Measurements from ENCODE around the gene TMIGD3.
"Not testable (repeated sequence)": the region's sequence is repeated elsewhere in the genome, so short reads cannot be mapped to it uniquely, and the experiment has no call there.

The TMIGD3 gene

GRCh38 chr1:111503585-111504060, at the start of gene TMIGD3, which contains the start of gene ADORA3:
TMIGD3 (minus strand) TSS chr1:111503633; CDS start chr1:111503354, 279 bp downstream.
ADORA3 (minus strand) TSS chr1:111503633; CDS start chr1:111503354, 279 bp downstream.
- no peak for DNase-seq

- DNase-seq, result peak; percentile 91
Measured at GRCh38 chr1:111553196-111553595, 49.8 kb upstream of the TMIGD3 start.

GRCh38 chr1:111552587-111552986, 49.2 kb upstream of the TMIGD3 start:
- no peak for DNase-seq

GRCh38 chr1:111551623-111552411, 48.4 kb upstream of the TMIGD3 start:
- DNase-seq, result no peak

- DNase-seq, result not testable (repeated sequence)
Measured at GRCh38 chr1:111547786-111548185, 44.4 kb upstream of the TMIGD3 start.

GRCh38 chr1:111542187-111542586, 38.8 kb upstream of the TMIGD3 start:
- DNase-seq, result no peak

GRCh38 chr1:111541721-111542120, 38.3 kb upstream of the TMIGD3 start:
- DNase-seq, result peak; percentile 36

- no peak for DNase-seq
Measured at GRCh38 chr1:111540928-111541327, 37.5 kb upstream of the TMIGD3 start.

- DNase-seq, result peak; percentile 86
Measured at GRCh38 chr1:111538343-111539025, 35.1 kb upstream of the TMIGD3 start.

GRCh38 chr1:111535256-111536191, 32.1 kb upstream of the TMIGD3 start:
- no peak for DNase-seq

- no peak for DNase-seq
Measured at GRCh38 chr1:111520053-111520452, 16.6 kb upstream of the TMIGD3 start.

GRCh38 chr1:111517469-111518225, 14.2 kb upstream of the TMIGD3 start:
- no peak for DNase-seq

- DNase-seq, result peak; percentile 60
Measured at GRCh38 chr1:111516005-111516535, 12.6 kb upstream of the TMIGD3 start.

GRCh38 chr1:111515291-111516004, 12.0 kb upstream of the TMIGD3 start:
- DNase-seq, result peak; percentile 13

GRCh38 chr1:111513410-111514020, 10.1 kb upstream of the TMIGD3 start:
- DNase-seq, result no peak

GRCh38 chr1:111512931-111513330, 9.5 kb upstream of the TMIGD3 start:
- DNase-seq, result no peak

- no peak for DNase-seq
Measured at GRCh38 chr1:111512132-111512889, 8.9 kb upstream of the TMIGD3 start.

GRCh38 chr1:111511370-111511769, 7.9 kb upstream of the TMIGD3 start:
- no peak for DNase-seq

- no peak for DNase-seq
Measured at GRCh38 chr1:111509997-111510375, 6.6 kb upstream of the TMIGD3 start.
